ENCODE measurements around the gene TSPAN18.

- TF ChIP-seq CTCF (conservative IDR thresholded peaks at IDR 0.05; ENCODE audit: low read length) (no peak), EZH2phosphoT487 (IDR thresholded peaks at IDR 0.05; ENCODE audit: borderline replicate concordance, low read depth, low read length) (no peak)
Measured at GRCh38 chr11:44698252-44698912, 28.4 kb upstream of the TSPAN18 start.
